ENCODE measurements around the gene RANBP3.

The RANBP3 gene

GRCh38 chr19:5949792-5950305, 28.1 kb downstream of the RANBP3 start:
- no peak for TF ChIP-seq CTCF (IDR thresholded peaks at IDR 0.05; ENCODE audit: unreplicated experiment in 3 of 3)
- Mint-ChIP-seq H3K4me3 (peak overlapping the region in 2 of 3 experiments; percentile 10 to 27), H3K4me1 (peaks cover 92% of the 10 kb centered on the region), H3K9me3 (no peaks in the 10 kb centered on the region), H3K27ac (peak overlapping the region; percentile 89 to 97 (median 94)), H3K27me3 (ENCODE audit: low read depth) (no peaks in the 10 kb centered on the region), H3K36me3 (ENCODE audit: low read depth) (peaks cover 22% of the 10 kb centered on the region)

- Mint-ChIP-seq H3K36me3 (ENCODE audit: low read depth) (peaks cover 22% of the 10 kb centered on the region), H3K27me3 (ENCODE audit: low read depth) (no peaks in the 10 kb centered on the region), H3K4me1 (peaks cover 88% of the 10 kb centered on the region), H3K4me3 (peak overlapping the region; percentile 14 to 46 (median 41)), H3K9me3 (no peaks in the 10 kb centered on the region), H3K27ac (peak overlapping the region; percentile 89 to 97 (median 90))
- TF ChIP-seq CTCF (IDR thresholded peaks at IDR 0.05; ENCODE audit: unreplicated experiment in 3 of 3), result no peak
Measured at GRCh38 chr19:5948752-5949564, 29.0 kb downstream of the RANBP3 start.

GRCh38 chr19:5947435-5947834, 30.5 kb downstream of the RANBP3 start:
- TF ChIP-seq CTCF (IDR thresholded peaks at IDR 0.05; ENCODE audit: unreplicated experiment in 3 of 3), result no peak
- Mint-ChIP-seq H3K27ac (peak overlapping the region; percentile 91 to 99 (median 97)), H3K4me1 (peaks cover 86% of the 10 kb centered on the region), H3K9me3 (no peaks in the 10 kb centered on the region), H3K4me3 (peak overlapping the region; percentile 31 to 72 (median 45)), H3K27me3 (ENCODE audit: low read depth) (no peaks in the 10 kb centered on the region), H3K36me3 (ENCODE audit: low read depth) (peaks cover 26% of the 10 kb centered on the region)

GRCh38 chr19:5943623-5944022, 34.3 kb downstream of the RANBP3 start:
- TF ChIP-seq CTCF (IDR thresholded peaks at IDR 0.05; ENCODE audit: unreplicated experiment in 3 of 3), result no peak
- H3K27me3 Mint-ChIP-seq (ENCODE audit: low read depth), result no peaks in the 10 kb centered on the region

GRCh38 chr19:5943045-5943444, 34.9 kb downstream of the RANBP3 start:
- Mint-ChIP-seq H3K4me1 (peaks cover 69% of the 10 kb centered on the region), H3K27me3 (ENCODE audit: low read depth) (no peaks in the 10 kb centered on the region), H3K27ac (peak overlapping the region; percentile 91 to 98 (median 97)), H3K36me3 (ENCODE audit: low read depth) (peaks cover 40% of the 10 kb centered on the region), H3K9me3 (no peaks in the 10 kb centered on the region), H3K4me3 (peak overlapping the region; percentile 6 to 45 (median 34))
- no peak for TF ChIP-seq CTCF (IDR thresholded peaks at IDR 0.05; ENCODE audit: unreplicated experiment in 3 of 3)

More at GRCh38 chr19:5943623-5944022, 34.3 kb downstream of the RANBP3 start:
- H3K27ac Mint-ChIP-seq, result peak overlapping the region; percentile 91 to 98 (median 97)
- peaks cover 39% of the 10 kb centered on the region for H3K36me3 Mint-ChIP-seq (ENCODE audit: low read depth)
- H3K9me3 Mint-ChIP-seq, result no peaks in the 10 kb centered on the region
- no peak overlapping the region for H3K4me3 Mint-ChIP-seq
- H3K4me1 Mint-ChIP-seq, result peaks cover 71% of the 10 kb centered on the region

All from nephron (organoid).